Activated naive CD8-positive, alpha-beta T cell treated with anti-CD3 and anti-CD28 coated beads, Interleukin-2, amount 10 ng/mL, durations not matched to agents 7 days and 5 days (primary cell): ENCODE data around the gene IGFBP2. TPM values are rescaled to one million over a fixed set of nuclear protein-coding genes. Genes with fewer than 3 reads are reported as not detected.
A peak's percentile ranks its signal among the peaks of the same experiment; 100 is the strongest.
"Not testable (repeated sequence)": the region's sequence is repeated elsewhere in the genome, so short reads cannot be mapped to it uniquely, and the experiment has no call there.

ENCODE experiments used
- ATAC-seq: fragments of 150-1000 bp; cut with Tn5 transposase; one replicate; pipeline ENCODE4 v1.10.0; 2021; ENCODE audit warnings: low read depth, moderate library complexity
- POLR2A ChIA-PET: fragments of 350-600 bp; sonication (Branson Sonifier 250); formaldehyde crosslinking; loops from one replicate; lab custom pipeline; 2021; ENCODE audit warnings: antibody characterized with exemption; lab: Charles Lee
- DNase-seq: peaks from one replicate; pipeline ENCODE4 v3.0.0; 2021
- H3K27ac Mint-ChIP-seq: one replicate; pipeline ENCODE4 v1.8.0; 2022; ENCODE audit warnings: mild to moderate bottlenecking, mixed read lengths
- H3K27me3 Mint-ChIP-seq: one replicate; pipeline ENCODE4 v1.8.0; 2022; ENCODE audit warnings: mild to moderate bottlenecking, moderate library complexity, mixed read lengths
- H3K36me3 Mint-ChIP-seq: one replicate; pipeline ENCODE4 v1.8.0; 2021; ENCODE audit warnings: mild to moderate bottlenecking, mixed read lengths
- H3K4me1 Mint-ChIP-seq: one replicate; pipeline ENCODE4 v1.8.0; 2021; ENCODE audit warnings: mixed read lengths
- H3K4me3 Mint-ChIP-seq: one replicate; pipeline ENCODE4 v1.8.0; 2022; ENCODE audit warnings: mild to moderate bottlenecking, moderate library complexity, mixed read lengths
- H3K9me3 Mint-ChIP-seq: one replicate; pipeline ENCODE4 v1.8.0; 2021; ENCODE audit warnings: mixed read lengths
- total RNA-seq, 2 experiments: library from RNA; stranded (reverse); gene quantifications; one replicate each; pipeline ENCODE4 v1.2.3, GENCODE V29; 2021

Gene IGFBP2
- total RNA-seq, result 100 to 1,000 TPM in 1 of 2 experiments, 10 to 100 TPM in 1; 97.3 to 115 TPM

DNA sequence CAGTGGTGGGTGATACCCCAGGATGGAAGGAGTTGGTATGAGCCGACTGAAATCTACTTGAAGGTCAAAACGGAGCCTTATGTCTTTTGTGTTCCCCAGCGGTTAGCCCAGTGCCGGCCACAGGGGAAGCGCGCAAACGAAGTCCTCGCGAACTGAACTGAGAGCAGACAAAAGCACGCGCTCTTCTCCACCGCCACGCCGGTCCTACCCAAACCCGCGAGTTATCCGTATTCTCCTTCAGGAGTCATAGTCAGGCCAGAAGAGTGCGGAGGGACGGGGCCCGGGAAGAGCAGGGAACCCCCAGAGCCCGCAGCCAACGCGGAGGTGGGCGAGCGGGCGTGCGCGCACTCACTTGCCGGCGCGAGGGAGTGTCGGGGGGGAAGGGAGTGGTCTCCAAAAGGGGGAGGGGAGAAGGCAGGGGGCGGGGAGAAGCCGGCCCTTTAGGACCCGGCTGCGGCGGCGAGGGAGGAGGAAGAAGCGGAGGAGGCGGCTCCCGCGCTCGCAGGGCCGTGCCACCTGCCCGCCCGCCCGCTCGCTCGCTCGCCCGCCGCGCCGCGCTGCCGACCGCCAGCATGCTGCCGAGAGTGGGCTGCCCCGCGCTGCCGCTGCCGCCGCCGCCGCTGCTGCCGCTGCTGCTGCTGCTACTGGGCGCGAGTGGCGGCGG is at the start of gene IGFBP2:
IGFBP2 (plus strand) TSS at position 469 of the 664 bp plus-strand sequence; CDS start at position 573, 104 bp downstream.
- POLR2A ChIA-PET, result no interaction called here
- Mint-ChIP-seq H3K4me3 (peak within 1 kb of the TSS; percentile 89), H3K36me3 (peaks cover 11% of the 10 kb centered on the region), H3K4me1 (peaks cover 32% of the 10 kb centered on the region), H3K27ac (peak within 1 kb of the TSS; percentile 77), H3K27me3 (peaks cover 73% of the 10 kb centered on the region), H3K9me3 (no peaks in the 10 kb centered on the region)
- DNase-seq, result peak; percentile 68
- ATAC-seq, result peak; percentile 79

- peaks cover 52% of the 10 kb centered on the region for H3K27me3 Mint-ChIP-seq
- peaks cover 1% of the 10 kb centered on the region for H3K4me1 Mint-ChIP-seq
- DNase-seq, result no peak
- H3K4me3 Mint-ChIP-seq, result no peak overlapping the region
- peaks cover 2% of the 10 kb centered on the region for H3K9me3 Mint-ChIP-seq
- H3K36me3 Mint-ChIP-seq, result no peaks in the 10 kb centered on the region
- ATAC-seq, result no peak
- POLR2A ChIA-PET, result no interaction called here
- no peak overlapping the region for H3K27ac Mint-ChIP-seq
These were observed 49.6 kb upstream of the IGFBP2 start for GRCh38 chr2:216583606-216584005.

DNA sequence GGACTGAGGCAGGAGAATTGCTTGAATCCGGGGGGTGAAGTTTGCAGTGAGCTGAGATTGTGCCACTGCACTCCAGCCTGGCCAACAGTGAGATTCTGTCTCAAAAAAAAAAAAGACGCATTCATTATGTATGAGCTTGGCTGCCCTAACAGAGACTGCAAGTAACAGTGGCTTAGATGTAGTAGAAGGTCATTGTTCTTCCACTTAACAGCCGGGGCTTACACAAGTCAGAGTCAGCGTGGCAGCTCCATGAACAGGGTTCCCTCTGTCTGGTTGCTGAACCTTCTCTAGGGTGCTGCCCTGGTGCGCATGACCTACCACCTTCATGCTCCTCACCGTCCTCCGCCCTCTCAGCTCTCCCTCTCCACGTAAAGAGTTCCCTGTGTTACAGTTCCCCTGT is 49.1 kb upstream of the IGFBP2 start:
- peaks cover 52% of the 10 kb centered on the region for H3K27me3 Mint-ChIP-seq
- H3K4me1 Mint-ChIP-seq, result peaks cover 1% of the 10 kb centered on the region
- H3K36me3 Mint-ChIP-seq, result no peaks in the 10 kb centered on the region
- H3K9me3 Mint-ChIP-seq, result peaks cover 2% of the 10 kb centered on the region
- H3K27ac Mint-ChIP-seq, result no peak overlapping the region
- DNase-seq, result no peak
- POLR2A ChIA-PET, result no interaction called here
- no peak for ATAC-seq
- H3K4me3 Mint-ChIP-seq, result no peak overlapping the region

DNA sequence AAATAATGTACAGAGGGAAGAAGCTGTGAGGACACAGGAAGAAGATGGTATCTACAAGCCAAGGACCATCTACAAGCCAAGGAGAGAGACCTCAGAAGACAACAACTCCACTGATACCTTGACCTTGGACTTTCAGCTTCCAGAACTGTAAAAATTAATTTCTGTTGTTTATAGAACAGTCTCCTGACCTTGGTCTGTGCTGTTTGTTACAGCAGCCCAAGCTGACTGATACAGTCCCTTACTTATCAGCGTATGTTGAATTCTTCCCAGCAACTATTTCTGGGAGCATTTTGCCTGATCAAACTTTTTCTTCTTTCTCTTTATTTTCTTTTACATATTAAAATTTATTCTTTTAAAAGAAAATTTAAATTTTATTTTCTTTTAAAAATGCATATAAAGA is 47.8 kb upstream of the IGFBP2 start:
- ATAC-seq (no peak), DNase-seq (no peak)
- Mint-ChIP-seq H3K27ac (no peak overlapping the region), H3K36me3 (no peaks in the 10 kb centered on the region), H3K9me3 (peaks cover 2% of the 10 kb centered on the region), H3K4me3 (no peak overlapping the region), H3K27me3 (peaks cover 46% of the 10 kb centered on the region), H3K4me1 (peaks cover 1% of the 10 kb centered on the region)
- POLR2A ChIA-PET, result no interaction called here

GRCh38 chr2:216588861-216589710 is 44.1 kb upstream of the IGFBP2 start:
- POLR2A ChIA-PET, result no interaction called here
- Mint-ChIP-seq H3K4me1 (no peaks in the 10 kb centered on the region), H3K27me3 (peaks cover 26% of the 10 kb centered on the region), H3K36me3 (no peaks in the 10 kb centered on the region), H3K4me3 (no peak overlapping the region), H3K27ac (no peak overlapping the region), H3K9me3 (peaks cover 2% of the 10 kb centered on the region)
- no peak for ATAC-seq
- no peak for DNase-seq

- Mint-ChIP-seq H3K4me1 (no peaks in the 10 kb centered on the region), H3K36me3 (no peaks in the 10 kb centered on the region), H3K4me3 (no peak overlapping the region), H3K9me3 (peaks cover 2% of the 10 kb centered on the region), H3K27ac (no peak overlapping the region), H3K27me3 (peaks cover 19% of the 10 kb centered on the region)
- DNase-seq, result no peak
- no peak for ATAC-seq
- POLR2A ChIA-PET, result no interaction called here
These were observed 43.4 kb upstream of the IGFBP2 start for GRCh38 chr2:216589791-216590190.

GRCh38 chr2:216590780-216591179 is 42.4 kb upstream of the IGFBP2 start:
- POLR2A ChIA-PET, result no interaction called here
- Mint-ChIP-seq H3K36me3 (no peaks in the 10 kb centered on the region), H3K4me1 (no peaks in the 10 kb centered on the region), H3K27me3 (peaks cover 14% of the 10 kb centered on the region), H3K27ac (no peak overlapping the region), H3K4me3 (no peak overlapping the region), H3K9me3 (peaks cover 2% of the 10 kb centered on the region)
- DNase-seq (no peak), ATAC-seq (no peak)

- Mint-ChIP-seq H3K4me1 (no peaks in the 10 kb centered on the region), H3K27ac (no peak overlapping the region), H3K9me3 (no peaks in the 10 kb centered on the region), H3K36me3 (no peaks in the 10 kb centered on the region), H3K4me3 (no peak overlapping the region), H3K27me3 (peaks cover 8% of the 10 kb centered on the region)
- POLR2A ChIA-PET, result no interaction called here
- DNase-seq (no peak), ATAC-seq (no peak)
These were observed 41.7 kb upstream of the IGFBP2 start for GRCh38 chr2:216591480-216591879.

DNA sequence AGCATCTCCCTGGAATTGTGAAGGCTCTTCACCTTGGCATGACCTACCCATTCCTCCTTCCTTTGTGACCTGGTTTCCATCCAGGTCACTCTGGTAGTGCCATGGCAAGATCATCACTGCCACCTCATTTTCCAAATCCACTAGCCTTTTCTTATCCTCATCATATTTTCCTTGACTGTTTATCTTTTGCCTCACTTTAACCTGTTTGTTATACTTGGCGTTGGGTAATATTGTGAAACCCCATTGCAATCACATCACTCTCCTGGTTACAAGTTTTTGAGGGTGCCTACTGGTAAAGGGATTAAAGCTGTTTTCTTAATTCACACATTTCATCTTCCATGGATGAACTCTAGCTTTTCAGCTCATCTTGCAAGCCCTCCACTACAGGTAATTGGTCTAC is 39.1 kb upstream of the IGFBP2 start:
- H3K4me3 Mint-ChIP-seq, result no peak overlapping the region
- no peaks in the 10 kb centered on the region for H3K36me3 Mint-ChIP-seq
- POLR2A ChIA-PET, result no interaction called here
- DNase-seq (no peak), ATAC-seq (no peak)
- H3K27ac Mint-ChIP-seq, result no peak overlapping the region
- peaks cover 8% of the 10 kb centered on the region for H3K27me3 Mint-ChIP-seq
- no peaks in the 10 kb centered on the region for H3K4me1 Mint-ChIP-seq
- no peaks in the 10 kb centered on the region for H3K9me3 Mint-ChIP-seq

DNA sequence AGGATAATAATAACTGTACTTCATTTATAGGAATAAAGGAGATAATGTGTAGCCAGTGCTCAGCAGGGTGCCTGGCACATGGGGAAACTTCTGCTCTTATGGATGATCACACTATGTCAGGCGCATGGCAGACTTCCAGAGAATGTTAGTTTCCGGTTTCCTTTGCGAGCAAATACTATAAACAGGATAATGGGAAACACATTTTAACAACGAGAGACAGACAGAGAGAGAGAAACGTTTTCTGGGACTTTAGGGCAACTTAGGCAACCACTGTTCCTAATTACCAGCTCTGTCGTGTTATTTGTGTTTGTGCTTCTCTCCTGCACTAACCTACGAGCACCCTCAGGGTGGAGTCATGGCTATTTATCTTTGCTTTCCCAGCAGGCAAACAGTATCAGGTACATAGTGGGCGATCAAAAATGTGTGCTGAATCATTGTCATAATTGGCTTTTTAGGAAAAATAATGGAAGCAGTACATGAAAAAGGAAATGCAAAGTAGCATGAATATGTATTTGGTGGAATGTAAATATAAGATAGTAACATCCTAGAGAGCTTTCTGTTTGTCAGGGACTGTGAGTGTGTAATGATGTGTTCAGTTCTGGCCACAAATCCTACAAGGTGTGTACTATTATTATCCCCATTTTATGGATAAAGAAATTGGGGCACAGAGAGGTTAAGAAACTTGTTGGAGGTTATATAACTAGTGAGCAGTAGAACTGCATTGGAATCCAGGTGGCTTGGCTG is 36.8 kb upstream of the IGFBP2 start:
- Mint-ChIP-seq H3K36me3 (peaks cover 1% of the 10 kb centered on the region), H3K27ac (no peak overlapping the region), H3K9me3 (no peaks in the 10 kb centered on the region), H3K27me3 (peaks cover 6% of the 10 kb centered on the region), H3K4me3 (no peak overlapping the region), H3K4me1 (no peaks in the 10 kb centered on the region)
- ATAC-seq (no peak), DNase-seq (no peak)
- POLR2A ChIA-PET, result no interaction called here

DNA sequence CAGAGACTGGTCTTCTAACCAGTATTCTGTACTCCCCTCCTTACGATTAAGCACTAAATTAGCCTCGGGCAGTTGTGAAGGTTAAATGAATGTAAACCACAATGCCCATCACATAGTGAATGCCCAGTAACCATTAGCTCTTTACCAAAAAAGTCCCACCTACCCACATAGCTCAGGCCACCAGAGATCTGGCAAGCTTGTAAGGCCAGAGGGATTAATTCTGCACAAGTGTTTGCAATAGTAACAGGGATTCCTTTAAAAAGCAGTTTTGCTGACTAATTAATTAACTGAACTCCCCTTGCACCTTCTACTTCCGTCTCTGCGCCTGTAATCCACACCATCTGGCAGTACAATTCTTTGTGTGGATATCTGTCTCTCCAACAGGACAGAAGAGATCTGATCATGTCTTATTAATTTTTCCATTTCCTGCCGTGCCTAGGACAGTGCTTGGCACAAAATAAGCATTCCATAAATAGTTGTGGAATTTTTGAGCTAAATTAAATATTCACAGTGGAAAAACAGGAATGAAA is 36.2 kb upstream of the IGFBP2 start:
- POLR2A ChIA-PET, result no interaction called here
- peaks cover 1% of the 10 kb centered on the region for H3K36me3 Mint-ChIP-seq
- H3K4me1 Mint-ChIP-seq, result no peaks in the 10 kb centered on the region
- DNase-seq (no peak), ATAC-seq (no peak)
- H3K27me3 Mint-ChIP-seq, result peaks cover 6% of the 10 kb centered on the region
- H3K27ac Mint-ChIP-seq, result no peak overlapping the region
- H3K9me3 Mint-ChIP-seq, result no peaks in the 10 kb centered on the region
- no peak overlapping the region for H3K4me3 Mint-ChIP-seq

GRCh38 chr2:216597825-216598224 is 35.4 kb upstream of the IGFBP2 start:
- ATAC-seq, H3K9me3 Mint-ChIP-seq, H3K36me3 Mint-ChIP-seq, H3K4me3 Mint-ChIP-seq, H3K4me1 Mint-ChIP-seq, H3K27me3 Mint-ChIP-seq, POLR2A ChIA-PET, DNase-seq, H3K27ac Mint-ChIP-seq: not testable (repeated sequence)

DNA sequence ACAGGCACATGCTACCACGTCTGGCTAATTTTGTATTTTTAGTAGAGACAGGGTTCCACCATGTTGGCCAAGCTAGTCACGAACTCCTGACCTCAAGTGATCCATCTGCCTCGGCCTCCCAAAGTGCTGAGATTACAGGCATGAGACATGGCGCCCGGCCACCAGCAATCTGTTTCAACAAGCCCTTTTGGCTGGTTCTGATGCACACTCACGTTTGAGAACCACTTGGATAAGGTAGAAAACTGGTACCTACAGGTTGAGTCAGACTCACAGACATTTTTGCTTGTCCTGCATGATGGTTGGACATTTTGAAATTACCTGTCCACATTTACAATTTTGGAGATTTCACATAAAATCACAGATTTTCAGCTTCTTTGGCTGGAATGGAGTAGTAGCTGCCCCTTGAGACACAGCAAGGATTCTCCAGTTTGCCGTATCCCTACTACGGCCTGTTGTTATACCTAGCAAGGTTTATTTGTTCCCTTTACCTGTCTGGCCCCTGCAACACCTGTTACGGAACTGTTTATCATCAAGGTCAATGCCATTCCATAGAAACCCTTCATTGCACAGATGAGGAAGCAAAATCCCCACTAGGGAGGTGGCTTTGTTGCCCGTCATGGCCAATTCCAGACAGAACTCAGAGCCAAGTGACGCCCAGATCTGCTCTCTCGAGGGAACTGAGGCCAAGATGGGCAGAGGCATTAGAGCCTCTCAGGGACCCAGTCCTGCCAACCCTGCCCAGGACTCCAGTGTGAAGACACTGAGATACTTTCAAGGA is 31.4 kb upstream of the IGFBP2 start:
- Mint-ChIP-seq H3K36me3 (peaks cover 8% of the 10 kb centered on the region), H3K9me3 (no peaks in the 10 kb centered on the region), H3K27me3 (peaks cover 6% of the 10 kb centered on the region), H3K4me1 (peaks cover 24% of the 10 kb centered on the region), H3K27ac (no peak overlapping the region), H3K4me3 (no peak overlapping the region)
- no peak for ATAC-seq
- no peak for DNase-seq
- POLR2A ChIA-PET, result no interaction called here
